ENCODE results near the gene GRN.

DNA sequence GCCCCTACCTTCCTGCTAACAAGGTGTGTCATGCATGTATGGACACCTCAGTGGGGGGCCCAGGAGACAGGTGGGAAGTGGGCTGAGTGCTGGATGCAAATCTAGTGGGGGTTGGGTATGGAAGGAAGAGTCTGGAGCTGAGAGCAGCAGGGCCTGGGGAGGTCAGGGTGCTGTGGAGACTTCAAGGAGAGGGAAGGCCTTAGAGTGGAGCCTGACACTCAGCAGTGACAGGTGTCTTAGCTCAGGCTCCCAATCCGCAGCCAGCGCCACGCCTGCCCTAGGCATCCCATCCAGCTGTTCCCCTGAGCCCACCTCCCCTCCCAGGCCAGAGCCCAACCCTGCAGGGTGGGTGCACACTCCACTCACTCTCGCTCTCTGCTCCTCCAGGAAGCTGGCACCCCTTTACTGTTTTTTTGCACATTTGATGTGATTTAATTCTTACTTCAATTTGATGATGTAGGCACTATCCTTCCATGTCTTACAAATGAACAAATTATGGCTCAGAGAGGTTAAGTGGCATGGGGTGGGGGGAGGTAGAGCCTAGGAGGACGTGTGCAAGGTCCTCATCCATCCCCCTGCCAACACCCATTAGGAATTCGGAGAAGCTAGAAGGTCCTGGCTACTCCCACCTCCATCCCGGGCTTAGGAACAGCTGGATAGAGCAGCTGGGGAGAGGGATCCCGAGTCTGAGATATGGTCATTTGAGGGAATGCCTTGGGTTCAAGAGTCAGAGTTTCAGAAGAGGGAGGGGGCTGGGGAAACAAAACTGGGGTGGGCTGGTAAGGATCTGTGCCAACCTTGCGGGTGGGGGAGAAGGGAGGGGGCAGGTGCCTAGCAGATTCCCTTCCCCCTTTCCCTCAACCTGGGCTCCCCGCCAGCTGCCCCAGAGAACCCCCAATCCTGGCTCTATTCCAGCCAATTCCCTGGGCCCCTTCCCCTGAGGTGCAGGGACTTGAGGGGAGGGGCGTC lies 16.5 kb downstream of the GRN start:
- TF ChIP-seq SUZ12 (IDR thresholded peaks at IDR 0.05; ENCODE audit: extremely low read depth, insufficient read depth, insufficient read length) (no peak), ZNF274 (IDR thresholded peaks at IDR 0.05; ENCODE audit: low read depth, low read length) (no peak), YY1 (IDR thresholded peaks at IDR 0.05; ENCODE audit: insufficient read depth, insufficient read length) (no peak)
